Kidney (tissue), 14 donors: Measurements from ENCODE around the gene EEFSEC. TPM values are rescaled to one million over a fixed set of nuclear protein-coding genes. Genes with fewer than 3 reads are reported as not detected.

Experiments
- DNase-seq, 5 donors: peaks; one replicate each; pipeline ENCODE4 v3.0.0-alpha.2; 2013 to 2020
- FAIRE-seq: peaks from 2 replicates; lab custom pipeline; 2012; peaks lifted over from hg19 to GRCh38; lab: Jason Lieb, UNC
- H3K27ac ChIP-seq, 2 donors: one replicate each; pipeline ENCODE4 v1.7.0; 2013; ENCODE audit warnings: low read depth in 2 of 2, low read length in 2 of 2, inconsistent platforms in 1 of 2
- H3K27me3 ChIP-seq: one replicate; pipeline ENCODE4 v1.7.1; 2013; ENCODE audit warnings: low read length, inconsistent platforms; ENCODE audit not compliant: control insufficient read depth, insufficient read depth
- H3K36me3 ChIP-seq, 3 donors: one replicate each; pipeline versions ENCODE4 v1.7.0 to v1.7.1; 2013; ENCODE audit warnings: low read length in 3 of 3, control low read depth in 1 of 3, inconsistent platforms in 1 of 3; ENCODE audit not compliant: insufficient read depth in 3 of 3, control insufficient read depth in 2 of 3
- H3K4me1 ChIP-seq, 3 donors: one replicate each; pipeline versions ENCODE4 v1.7.0 to v1.7.1; 2013; ENCODE audit warnings: low read length in 3 of 3, inconsistent platforms in 1 of 3, low read depth in 1 of 3; ENCODE audit not compliant: control insufficient read depth in 2 of 3, insufficient read depth in 2 of 3
- H3K4me3 ChIP-seq, 3 donors: one replicate each; pipeline versions ENCODE4 v1.7.0 to v1.8.1; 2013; ENCODE audit warnings: low read length in 3 of 3, control low read depth in 1 of 3, inconsistent platforms in 1 of 3
- H3K9ac ChIP-seq, 3 donors: one replicate each; pipeline versions ENCODE4 v1.7.0 to v1.7.1; 2013; ENCODE audit warnings: low read length in 3 of 3, control low read depth in 1 of 3, inconsistent platforms in 1 of 3
- H3K9me3 ChIP-seq, 3 donors: one replicate each; pipeline versions ENCODE4 v1.7.0 to v1.7.1; 2013; ENCODE audit warnings: low read length in 3 of 3, control low read depth in 1 of 3, inconsistent platforms in 1 of 3; ENCODE audit not compliant: control insufficient read depth in 2 of 3, insufficient read depth in 1 of 3
- CTCF ChIP-seq: IDR thresholded peaks from 3 replicates; pipeline ENCODE4 v1.5.1; 2012; ENCODE audit warnings: mild to moderate bottlenecking, moderate library complexity, borderline replicate concordance; ENCODE audit not compliant: insufficient read depth; ENCODE audit errors: extremely low read depth
- intact Hi-C: fragments of 100-400 bp; cut with DNase I; formaldehyde crosslinking; loops from one replicate; pipeline ENCODE4 v1.11.1; 2022
- polyA plus RNA-seq: library from polyadenylated mRNA; stranded (reverse); fragments of 350-450 nt; fragmentation: Illumina TruSeq; extraction: RNeasy Lipid Tissue Mini Kit (QIAGEN cat#74804); gene quantifications from one replicate; pipeline ENCODE4 v1.2.3, GENCODE V29; 2014; ENCODE audit warnings: low read depth, low replicate concordance; ENCODE audit not compliant: insufficient read depth
- total RNA-seq: library from RNA; stranded (reverse); fragmentation: NEBNext Ultra II Directional; extraction: Animal tissue kit (Norgen Biotek cat#: 25700); gene quantifications from one replicate; pipeline ENCODE4 v1.2.1, GENCODE V29; 2021
- donor health status: control.
- donor health status: control.
- donor health status: control.
- donor health status: control.
- donor health status: control.
- donor health status: DM: yes; HTN: yes; CAD: no.
- donor health status: Normal renal cell carcinoma (clear cell type).

EEFSEC gene
- total and polyA plus RNA-seq, 2 donors from 2014 or later, result 15.2 to 23.2 TPM

GRCh38 chr3:128247666-128248409 lies 94.6 kb downstream of the EEFSEC start:
- Histone ChIP-seq H3K9ac (no peak overlapping the region), H3K27ac (no peak overlapping the region), H3K9me3 (no peaks in the 10 kb centered on the region), H3K4me1 (no peaks in the 10 kb centered on the region), H3K4me3 (no peak overlapping the region), H3K27me3 (no peaks in the 10 kb centered on the region), H3K36me3 (no peaks in the 10 kb centered on the region)
- no peak for TF ChIP-seq CTCF
- intact Hi-C loops, result no loop called here
- FAIRE-seq (no peak), DNase-seq (no peak)

GRCh38 chr3:128252083-128252482 lies 98.8 kb downstream of the EEFSEC start:
- FAIRE-seq (no peak), DNase-seq (no peak)
- TF ChIP-seq CTCF, result no peak
- Histone ChIP-seq H3K9ac (no peak overlapping the region), H3K36me3 (peaks cover 0 to 4% (median 0%) of the 10 kb centered on the region in 3 donors), H3K27me3 (no peaks in the 10 kb centered on the region), H3K9me3 (no peaks in the 10 kb centered on the region), H3K4me3 (no peak overlapping the region), H3K27ac (no peak overlapping the region), H3K4me1 (no peaks in the 10 kb centered on the region)
- intact Hi-C loops, result no loop called here

- Histone ChIP-seq H3K27me3 (no peaks in the 10 kb centered on the region), H3K27ac (no peak overlapping the region), H3K4me1 (no peaks in the 10 kb centered on the region), H3K9ac (no peak overlapping the region), H3K4me3 (no peak overlapping the region), H3K9me3 (no peaks in the 10 kb centered on the region), H3K36me3 (peaks cover 0 to 4% (median 0%) of the 10 kb centered on the region in 3 donors)
- TF ChIP-seq CTCF, result no peak
- DNase-seq, result no peak
- intact Hi-C loops, result no loop called here
- no peak for FAIRE-seq
Measured at GRCh38 chr3:128253150-128253549, 99.9 kb downstream of the EEFSEC start.
